IMR-90 (cell line): ENCODE results near the gene RORC. TPM values are rescaled to one million over a fixed set of nuclear protein-coding genes. Genes with fewer than 3 reads are reported as not detected.

Experiments used
- ATAC-seq: fragments of 200-7000 bp; cut with Tn5 transposase; 2 replicates; pipeline ENCODE4 v1.9.1; 2020; ENCODE audit warnings: low read depth, mild to moderate bottlenecking, moderate library complexity
- BruUV-seq: library from RNA; stranded (reverse); fragments of 400-500 nt; replicated peaks from 2 replicates; lab custom pipeline; 2021; lab: Mats Ljungman, UMichigan
- CTCF ChIA-PET: fragments of 300-600 bp; formaldehyde crosslinking; extraction: SDS; loops from one replicate; lab custom pipeline; 2021; ENCODE audit warnings: antibody characterized with exemption; lab: Yijun Ruan, JAX
- POLR2A ChIA-PET: fragments of 300-600 bp; sonication (Branson Sonifier 250); formaldehyde crosslinking; loops from one replicate; lab custom pipeline; 2022; ENCODE audit warnings: antibody characterized with exemption; ENCODE audit not compliant: unreplicated experiment; lab: Charles Lee
- DNase-seq: peaks from one replicate; pipeline ENCODE4 v3.0.0; 2013
- H2AFZ ChIP-seq: replicated peaks from 2 replicates; pipeline ENCODE3; 2013; ENCODE audit warnings: low read length, mild to moderate bottlenecking; ENCODE audit not compliant: poor library complexity
- H2AK5ac ChIP-seq: 2 replicates; pipeline ENCODE4 v1.6.1; 2013; ENCODE audit warnings: low read depth, low read length, inconsistent platforms
- H2AK9ac ChIP-seq: replicated peaks from 2 replicates; pipeline ENCODE3; 2013; ENCODE audit warnings: mild to moderate bottlenecking, low read depth, low read length, moderate library complexity; ENCODE audit not compliant: poor library complexity
- H2BK120ac ChIP-seq: 2 replicates; pipeline ENCODE4 v1.6.1; 2013; ENCODE audit warnings: low read depth, low read length, inconsistent platforms
- H2BK15ac ChIP-seq: 3 replicates; pipeline ENCODE4 v1.6.1; 2013; ENCODE audit warnings: low read depth, low read length, inconsistent platforms
- H2BK20ac ChIP-seq: 2 replicates; pipeline ENCODE4 v1.6.1; 2013; ENCODE audit warnings: low read depth, mild to moderate bottlenecking, inconsistent platforms, low read length, moderate library complexity
- H2BK5ac ChIP-seq: 2 replicates; pipeline ENCODE4 v1.6.1; 2013; ENCODE audit warnings: mild to moderate bottlenecking, low read depth, low read length, inconsistent platforms; ENCODE audit not compliant: poor library complexity, severe bottlenecking
- H3K14ac ChIP-seq: replicated peaks from 2 replicates; pipeline ENCODE4 v1.6.1; 2013; ENCODE audit warnings: low read depth, low read length, inconsistent platforms
- H3K18ac ChIP-seq: 2 replicates; pipeline ENCODE4 v1.6.1; 2013; ENCODE audit warnings: low read depth, low read length, control low read depth
- H3K23ac ChIP-seq: 2 replicates; pipeline ENCODE4 v1.6.1; 2013; ENCODE audit warnings: low read depth, low read length, inconsistent platforms
- H3K27ac ChIP-seq: 2 replicates; pipeline ENCODE4 v1.5.1; 2013; ENCODE audit warnings: mild to moderate bottlenecking, control low read depth, low read length; ENCODE audit not compliant: insufficient read depth
- H3K27me3 ChIP-seq: 2 replicates; pipeline ENCODE4 v1.6.1; 2013; ENCODE audit warnings: low read length; ENCODE audit not compliant: control insufficient read depth, insufficient read depth
- H3K36me3 ChIP-seq: 2 replicates; pipeline ENCODE4 v1.6.1; 2013; ENCODE audit warnings: low read length, mixed read lengths; ENCODE audit not compliant: control insufficient read depth, insufficient read depth
- H3K4ac ChIP-seq: 2 replicates; pipeline ENCODE4 v1.6.1; 2013; ENCODE audit warnings: low read depth, low read length, inconsistent platforms
- H3K4me1 ChIP-seq: 2 replicates; pipeline ENCODE4 v1.6.1; 2013; ENCODE audit warnings: low read length, mixed read lengths; ENCODE audit not compliant: control insufficient read depth, insufficient read depth
- H3K4me2 ChIP-seq: 2 replicates; pipeline ENCODE4 v1.6.1; 2013; ENCODE audit warnings: low read depth, mild to moderate bottlenecking, control low read depth, low read length, moderate library complexity
- H3K4me3 ChIP-seq: 2 replicates; pipeline ENCODE4 v1.5.1; 2013; ENCODE audit warnings: low read depth, mild to moderate bottlenecking, control low read depth, low read length, moderate library complexity; ENCODE audit not compliant: insufficient read depth
- H3K56ac ChIP-seq: 2 replicates; pipeline ENCODE4 v1.6.1; 2013; ENCODE audit warnings: low read length, inconsistent platforms; ENCODE audit not compliant: insufficient read depth; ENCODE audit errors: extremely low read depth
- H3K79me1 ChIP-seq, 2 experiments: 2 replicates each; pipeline ENCODE4 v1.6.1; 2013; ENCODE audit warnings: low read length in 2 of 2, inconsistent platforms in 1 of 2, low read depth in 1 of 2
- H3K9ac ChIP-seq: 2 replicates; pipeline ENCODE4 v1.6.1; 2013; ENCODE audit warnings: low read depth, low read length, control low read depth
- H3K9me1 ChIP-seq: 2 replicates; pipeline ENCODE4 v1.6.1; 2013; ENCODE audit warnings: low read length, inconsistent platforms; ENCODE audit not compliant: insufficient read depth
- H3K9me3 ChIP-seq: 2 replicates; pipeline ENCODE4 v1.6.1; 2013; ENCODE audit warnings: low read length; ENCODE audit not compliant: control insufficient read depth, insufficient read depth
- H4K20me1 ChIP-seq: 2 replicates; pipeline ENCODE4 v1.6.1; 2013; ENCODE audit warnings: low read length, inconsistent platforms; ENCODE audit not compliant: insufficient read depth
- H4K5ac ChIP-seq: 2 replicates; pipeline ENCODE4 v1.6.1; 2013; ENCODE audit warnings: mild to moderate bottlenecking, low read depth, low read length, control low read depth
- H4K8ac ChIP-seq, 2 experiments: 2 replicates each; pipeline ENCODE4 v1.6.1; 2013; ENCODE audit warnings: low read depth in 2 of 2, low read length in 2 of 2, control low read depth in 1 of 2, inconsistent platforms in 1 of 2
- H4K91ac ChIP-seq: 2 replicates; pipeline ENCODE4 v1.6.1; 2013; ENCODE audit warnings: low read depth, low read length, inconsistent platforms; ENCODE audit not compliant: insufficient read depth
- BHLHE40 ChIP-seq: fragments of 150-350 bp; IDR thresholded peaks from 2 replicates; pipeline ENCODE4 v1.6.1; 2016; ENCODE audit warnings: mild to moderate bottlenecking, low read depth, low read length
- CEBPB ChIP-seq: IDR thresholded peaks from 2 replicates; pipeline ENCODE4 v1.6.1; 2012; ENCODE audit warnings: low read depth, low read length, improper control_type of control experiment
- CHD1 ChIP-seq: IDR thresholded peaks from 2 replicates; pipeline ENCODE4 v1.6.1; 2012; ENCODE audit warnings: low read depth, low read length, improper control_type of control experiment
- CTCF ChIP-seq: conservative IDR thresholded peaks from 2 replicates; pipeline ENCODE4 v1.5.1; 2012; ENCODE audit warnings: mild to moderate bottlenecking, low read depth, low read length, improper control_type of control experiment
- ELK1 ChIP-seq: fragments of 150-350 bp; IDR thresholded peaks from 2 replicates; pipeline ENCODE4 v1.6.1; 2016; ENCODE audit warnings: low read depth, mild to moderate bottlenecking, low read length, moderate library complexity, borderline replicate concordance
- FOS ChIP-seq: fragments of 150-350 bp; IDR thresholded peaks from 2 replicates; pipeline ENCODE4 v1.6.1; 2016; ENCODE audit warnings: low read depth, low read length
- MAFK ChIP-seq: IDR thresholded peaks from 2 replicates; pipeline ENCODE4 v1.6.1; 2012; ENCODE audit warnings: low read depth, low read length, improper control_type of control experiment
- MAZ ChIP-seq: IDR thresholded peaks from 2 replicates; pipeline ENCODE4 v1.6.1; 2012; ENCODE audit warnings: low read depth, mild to moderate bottlenecking, low read length, improper control_type of control experiment, moderate library complexity, borderline replicate concordance
- MXI1 ChIP-seq: IDR thresholded peaks from 2 replicates; pipeline ENCODE4 v1.6.1; 2012; ENCODE audit warnings: low read depth, mild to moderate bottlenecking, low read length, moderate library complexity, borderline replicate concordance
- NFE2L2 ChIP-seq: fragments of 150-350 bp; IDR thresholded peaks from 2 replicates; pipeline ENCODE4 v1.6.1; 2016; ENCODE audit warnings: low read depth, mild to moderate bottlenecking, low read length
- POLR2A ChIP-seq: IDR thresholded peaks from 2 replicates; pipeline ENCODE4 v1.6.1; 2012; ENCODE audit warnings: mild to moderate bottlenecking, low read depth, low read length
- RAD21 ChIP-seq: IDR thresholded peaks from 2 replicates; pipeline ENCODE4 v1.6.1; 2012; ENCODE audit warnings: low read length, improper control_type of control experiment
- RCOR1 ChIP-seq: IDR thresholded peaks from 2 replicates; pipeline ENCODE4 v1.6.1; 2012; ENCODE audit warnings: mild to moderate bottlenecking, low read length, improper control_type of control experiment; ENCODE audit not compliant: insufficient replicate concordance
- RFX5 ChIP-seq: IDR thresholded peaks from 2 replicates; pipeline ENCODE4 v1.8.0; 2012; ENCODE audit warnings: low read depth, mild to moderate bottlenecking, low read length, moderate library complexity
- SMC3 ChIP-seq: fragments of 150-350 bp; IDR thresholded peaks from 2 replicates; pipeline ENCODE4 v1.6.1; 2016; ENCODE audit warnings: low read depth, mild to moderate bottlenecking, antibody characterized with exemption, low read length, moderate library complexity
- WGBS, 2 experiments: methylation state at CpG; one replicate each; pipeline versions ENCODE4 v1.1.5 to v1.1.7; 2013; ENCODE audit warnings: missing lambda C conversion rate in 2 of 2; ENCODE audit not compliant: insufficient read length in 1 of 2; ENCODE audit errors: extremely low coverage in 2 of 2; 5-methylcytosine and 5-hydroxymethylcytosine counted together
- dilution Hi-C: fragments of 300-500 bp; cut with HindIII; formaldehyde crosslinking; loops from one replicate; pipeline ENCODE4 v1.14.3; 2018; ENCODE audit warnings: low sequenced_read_pairs; ENCODE audit not compliant: unreplicated experiment
- in situ Hi-C: fragments of 300-500 bp; cut with MboI; formaldehyde crosslinking; loops from 3 replicates; pipeline ENCODE4 v1.14.3; 2019; ENCODE audit warnings: low sequenced_read_pairs, inconsistent platforms, mixed read lengths
- intact Hi-C: fragments of 100-400 bp; cut with micrococcal nuclease; formaldehyde crosslinking; loops from 2 replicates; pipeline ENCODE4 v1.10.0; 2022
- polyA plus RNA-seq, 3 experiments: library from polyadenylated mRNA; depleted of rRNA; stranded (reverse); fragments of >200 nt; gene quantifications; 2 replicates each; pipeline ENCODE4 v1.2.3, GENCODE V29; 2012; ENCODE audit warnings: low replicate concordance in 1 of 3
- total RNA-seq: library from RNA; depleted of rRNA; stranded (reverse); fragments of >200 nt; gene quantifications from 2 replicates; pipeline ENCODE4 v1.2.3, GENCODE V29; 2012
- TF ChIP-seq, protein P1 (sequence below): fragments of 150-350 bp; IDR thresholded peaks from 2 replicates; pipeline ENCODE4 v1.6.1; 2017; ENCODE audit warnings: mild to moderate bottlenecking, antibody characterized with exemption, low read length, low read depth

RORC gene
- total and polyA plus RNA-seq, 2 of the 4 experiments (the other 2 are of a cell fraction), result not detected

DNA sequence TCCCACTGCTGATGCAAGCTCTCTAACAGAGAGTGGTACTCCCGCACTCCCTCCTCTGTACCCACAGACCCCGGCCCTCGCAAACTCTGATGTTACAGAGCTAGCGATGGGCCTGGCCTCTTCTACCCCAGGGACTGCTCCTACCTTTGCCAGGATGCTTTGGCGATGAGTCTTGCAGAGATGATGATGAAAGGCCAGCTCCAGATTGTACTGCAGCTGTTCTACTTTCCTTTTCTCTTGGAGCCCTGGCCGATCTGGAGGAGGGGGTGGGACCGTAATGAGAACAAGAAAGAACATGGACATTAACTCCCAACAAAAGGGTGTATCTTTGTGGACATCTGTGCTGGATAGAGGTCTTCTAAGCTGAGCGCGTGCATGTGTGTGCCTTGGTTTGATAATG is 20.4 kb downstream of the RORC start:
- peak; percentile 2 for DNase-seq
- no peak overlapping the region for H2BK120ac ChIP-seq
- ATAC-seq, result no peak
- H2AFZ ChIP-seq, result no peak overlapping the region
- H3K18ac ChIP-seq, result no peak overlapping the region
- H3K4me3 ChIP-seq, result no peak overlapping the region
- H4K8ac ChIP-seq, result no peak overlapping the region
- no peak overlapping the region for H3K14ac ChIP-seq
- 67% methylated on average over 1 of the region's 9 CpGs; no CpG with 5 or more reads in 1 of the 2 experiments for WGBS, 2 experiments
- no peak overlapping the region for H2BK20ac ChIP-seq
- no peaks in the 10 kb centered on the region for H3K79me1 ChIP-seq
- H4K5ac ChIP-seq, result no peak overlapping the region
- H2BK5ac ChIP-seq, result no peak overlapping the region
- H3K9ac ChIP-seq, result no peak overlapping the region
- BruUV-seq, result no TSS peak
- dilution Hi-C loops (no loop called here), intact Hi-C loops (no loop called here), in situ Hi-C loops (no loop called here)
- ChIA-PET CTCF (interaction anchor here (0.7 to 0.9 kb wide), 2 partner anchors 21 to 100 kb away, joined by 3 read pairs; partner anchors contain the start of gene TDRKH), POLR2A (no interaction called here)
- H2AK5ac ChIP-seq, result no peak overlapping the region
- H3K27me3 ChIP-seq, result peaks cover 73% of the 10 kb centered on the region
- H3K36me3 ChIP-seq, result no peaks in the 10 kb centered on the region
- TF ChIP-seq SMC3, result no peak
- no peak for TF ChIP-seq BHLHE40
- TF ChIP-seq ELK1, result no peak
- TF ChIP-seq MAZ, result no peak
- no peak for TF ChIP-seq RFX5
- no peak for TF ChIP-seq CHD1
- no peak for TF ChIP-seq POLR2A
- no peak for TF ChIP-seq RAD21
- no peak for TF ChIP-seq CEBPB
- no peak for TF ChIP-seq CTCF
- no peak for TF ChIP-seq MXI1
- TF ChIP-seq NFE2L2, result no peak
- no peak for TF ChIP-seq MAFK
- TF ChIP-seq RCOR1, result no peak
- no peak for TF ChIP-seq FOS
- TF ChIP-seq, protein P1, sequence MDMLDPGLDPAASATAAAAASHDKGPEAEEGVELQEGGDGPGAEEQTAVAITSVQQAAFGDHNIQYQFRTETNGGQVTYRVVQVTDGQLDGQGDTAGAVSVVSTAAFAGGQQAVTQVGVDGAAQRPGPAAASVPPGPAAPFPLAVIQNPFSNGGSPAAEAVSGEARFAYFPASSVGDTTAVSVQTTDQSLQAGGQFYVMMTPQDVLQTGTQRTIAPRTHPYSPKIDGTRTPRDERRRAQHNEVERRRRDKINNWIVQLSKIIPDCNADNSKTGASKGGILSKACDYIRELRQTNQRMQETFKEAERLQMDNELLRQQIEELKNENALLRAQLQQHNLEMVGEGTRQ, result no peak
- no peak overlapping the region for H3K27ac ChIP-seq
- no peak overlapping the region for H3K4ac ChIP-seq
- no peaks in the 10 kb centered on the region; the same call in 1 of the 2 replicates for H3K9me1 ChIP-seq
- H3K4me1 ChIP-seq, result no peaks in the 10 kb centered on the region
- no peak overlapping the region for H4K91ac ChIP-seq
- no peak overlapping the region for H3K4me2 ChIP-seq
- H3K23ac ChIP-seq, result no peak overlapping the region
- no peak overlapping the region for H3K56ac ChIP-seq
- no peak overlapping the region for H2BK15ac ChIP-seq
- H3K9me3 ChIP-seq, result no peaks in the 10 kb centered on the region
- H2AK9ac ChIP-seq, result no peak overlapping the region
- H4K20me1 ChIP-seq, result no peaks in the 10 kb centered on the region
